ENCODE results near the gene COX6B2. TPM values are rescaled to one million over a fixed set of nuclear protein-coding genes. Genes with fewer than 3 reads are reported as not detected.

Gene COX6B2
- total and polyA plus RNA-seq, 4 experiments from 2014 or later = 0.38 TPM; not detected in 3

- peaks cover 23 to 50% (median 33%) of the 10 kb centered on the region in 4 donors for H3K4me1 Mint-ChIP-seq
- H3K27ac Mint-ChIP-seq = peak overlapping the region in 2 of 7 donors; percentile 47 to 68
- ChIA-PET CTCF (ENCODE audit: partially characterized antibody) (no interaction called here), POLR2A (ENCODE audit: partially characterized antibody) (interaction anchor here (2.9 to 12.9 kb wide), 3 partner anchors 8 to 14 kb away, joined by 15 to 247 read pairs (median 25); partner anchors contain the start of genes TMEM238 and UBE2S)
- peaks cover 42% of the 10 kb centered on the region for H3K36me3 ChIP-seq (ENCODE audit: insufficient read depth, low read length)
- no peaks in the 10 kb centered on the region for H3K27me3 ChIP-seq (ENCODE audit: insufficient read depth, low read length)
- H3K27me3 Mint-ChIP-seq = no peaks in the 10 kb centered on the region
- H3K4me3 Mint-ChIP-seq = no peak overlapping the region
- H3K4me3 ChIP-seq (ENCODE audit: low read length in 2 of 2) = no peak overlapping the region
- H3K27ac ChIP-seq (ENCODE audit: low read depth, low read length) = no peak overlapping the region
- intact Hi-C loops (cut with micrococcal nuclease) = no loop called here
- H3K9me3 ChIP-seq (ENCODE audit: control insufficient read depth in 1 of 2, low read length in 2 of 2) = no peaks in the 10 kb centered on the region
- H3K36me3 Mint-ChIP-seq = peaks cover 11 to 48% of the 10 kb centered on the region in 2 donors
- H3K9me3 Mint-ChIP-seq = no peaks in the 10 kb centered on the region
- DNase-seq = no peak
- peaks cover 39% of the 10 kb centered on the region for H3K4me1 ChIP-seq (ENCODE audit: insufficient read depth, low read length)
Observed at GRCh38 chr19:55391702-55392615, 37.4 kb upstream of the COX6B2 start.

- intact Hi-C loops (cut with micrococcal nuclease) = no loop called here
- H3K27me3 ChIP-seq (ENCODE audit: insufficient read depth, low read length) = no peaks in the 10 kb centered on the region
- DNase-seq = no peak
- H3K27ac ChIP-seq (ENCODE audit: low read depth, low read length) = no peak overlapping the region
- Mint-ChIP-seq H3K4me1 (peaks cover 26 to 58% (median 39%) of the 10 kb centered on the region in 4 donors), H3K27me3 (no peaks in the 10 kb centered on the region), H3K9me3 (peaks cover 0 to 2% (median 0%) of the 10 kb centered on the region in 8 donors), H3K27ac (peak overlapping the region in 2 of 7 donors; percentile 47 to 70), H3K4me3 (no peak overlapping the region), H3K36me3 (peaks cover 17 to 55% of the 10 kb centered on the region in 2 donors)
- CTCF ChIA-PET (ENCODE audit: partially characterized antibody) = no interaction called here
- H3K36me3 ChIP-seq (ENCODE audit: insufficient read depth, low read length) = peaks cover 44% of the 10 kb centered on the region
- H3K9me3 ChIP-seq (ENCODE audit: control insufficient read depth in 1 of 2, low read length in 2 of 2) = no peaks in the 10 kb centered on the region
- no peak overlapping the region for H3K4me3 ChIP-seq (ENCODE audit: low read length in 2 of 2)
- POLR2A ChIA-PET (ENCODE audit: partially characterized antibody) = interaction anchor here (0.9 to 12.9 kb wide), 3 partner anchors 9 to 137 kb away, joined by 3 to 247 read pairs (median 25); partner anchors contain the start of gene UBE2S
- H3K4me1 ChIP-seq (ENCODE audit: insufficient read depth, low read length) = peaks cover 45% of the 10 kb centered on the region
Observed at GRCh38 chr19:55391191-55391670, 36.7 kb upstream of the COX6B2 start.

GRCh38 chr19:55390461-55390880, 36.0 kb upstream of the COX6B2 start:
- H3K4me3 ChIP-seq (ENCODE audit: low read length in 2 of 2) = no peak overlapping the region
- Mint-ChIP-seq H3K9me3 (peaks cover 0 to 9% (median 0%) of the 10 kb centered on the region in 8 donors), H3K36me3 (peaks cover 21 to 63% of the 10 kb centered on the region in 2 donors), H3K4me1 (peaks cover 27 to 62% (median 43%) of the 10 kb centered on the region in 4 donors), H3K4me3 (peak overlapping the region in 2 of 8 donors; percentile 54 to 73), H3K27ac (peak overlapping the region in 4 of 7 donors; percentile 5 to 76 (median 70)), H3K27me3 (no peaks in the 10 kb centered on the region)
- H3K27me3 ChIP-seq (ENCODE audit: insufficient read depth, low read length) = no peaks in the 10 kb centered on the region
- no peak overlapping the region for H3K27ac ChIP-seq (ENCODE audit: low read depth, low read length)
- peaks cover 44% of the 10 kb centered on the region for H3K36me3 ChIP-seq (ENCODE audit: insufficient read depth, low read length)
- intact Hi-C loops (cut with micrococcal nuclease) = no loop called here
- peak in 1 of 5 donors; percentile 27 for DNase-seq
- ChIA-PET POLR2A (ENCODE audit: partially characterized antibody) (interaction anchor here (0.9 to 12.9 kb wide), 4 partner anchors 9 to 136 kb away, joined by 3 to 247 read pairs (median 60); partner anchors contain the start of genes KMT5C and UBE2S), CTCF (ENCODE audit: partially characterized antibody) (no interaction called here)
- H3K9me3 ChIP-seq (ENCODE audit: control insufficient read depth in 1 of 2, low read length in 2 of 2) = no peaks in the 10 kb centered on the region
- peaks cover 45% of the 10 kb centered on the region for H3K4me1 ChIP-seq (ENCODE audit: insufficient read depth, low read length)

- DNase-seq = peak in 1 of 5 donors; percentile 9
- Histone ChIP-seq H3K4me3 (ENCODE audit: low read length in 2 of 2) (no peak overlapping the region), H3K36me3 (ENCODE audit: insufficient read depth, low read length) (peaks cover 44% of the 10 kb centered on the region), H3K4me1 (ENCODE audit: insufficient read depth, low read length) (peaks cover 50% of the 10 kb centered on the region), H3K9me3 (ENCODE audit: control insufficient read depth in 1 of 2, low read length in 2 of 2) (no peaks in the 10 kb centered on the region), H3K27ac (ENCODE audit: low read depth, low read length) (peak overlapping the region; percentile 38), H3K27me3 (ENCODE audit: insufficient read depth, low read length) (no peaks in the 10 kb centered on the region)
- Mint-ChIP-seq H3K27ac (peak overlapping the region; percentile 39 to 98 (median 48)), H3K4me3 (peak overlapping the region in 4 of 8 donors; percentile 34 to 73 (median 39)), H3K9me3 (peaks cover 0 to 9% (median 0%) of the 10 kb centered on the region in 8 donors), H3K4me1 (peaks cover 27 to 67% (median 49%) of the 10 kb centered on the region in 4 donors), H3K27me3 (no peaks in the 10 kb centered on the region), H3K36me3 (peaks cover 21 to 67% of the 10 kb centered on the region in 2 donors)
- intact Hi-C loops (cut with micrococcal nuclease) = loop anchor here (10.0 kb wide), 1 partner anchor 235 kb away; the partner anchor contains the start of gene ZNF784
- CTCF ChIA-PET (ENCODE audit: partially characterized antibody) = no interaction called here
- POLR2A ChIA-PET (ENCODE audit: partially characterized antibody) = interaction anchor here (1.0 to 12.9 kb wide), 7 partner anchors 10 to 116 kb away, joined by 3 to 247 read pairs (median 4); partner anchors contain the start of genes ISOC2, KMT5C and UBE2S
Observed at GRCh38 chr19:55389386-55390317, 35.1 kb upstream of the COX6B2 start.

GRCh38 chr19:55387736-55388497, 33.4 kb upstream of the COX6B2 start:
- H3K27me3 ChIP-seq (ENCODE audit: insufficient read depth, low read length) = no peaks in the 10 kb centered on the region
- H3K36me3 ChIP-seq (ENCODE audit: insufficient read depth, low read length) = peaks cover 44% of the 10 kb centered on the region
- H3K9me3 ChIP-seq (ENCODE audit: control insufficient read depth in 1 of 2, low read length in 2 of 2) = no peaks in the 10 kb centered on the region
- H3K4me1 Mint-ChIP-seq = peaks cover 31 to 78% (median 58%) of the 10 kb centered on the region in 4 donors
- peak overlapping the region; percentile 99 to 100 (median 100) for H3K4me3 Mint-ChIP-seq
- H3K27ac ChIP-seq (ENCODE audit: low read depth, low read length) = peak overlapping the region; percentile 94
- peaks cover 0 to 9% (median 0%) of the 10 kb centered on the region in 8 donors for H3K9me3 Mint-ChIP-seq
- H3K27ac Mint-ChIP-seq = peak overlapping the region; percentile 22 to 100 (median 99)
- ChIA-PET POLR2A (ENCODE audit: partially characterized antibody) (interaction anchor here (1.4 to 12.9 kb wide), 7 partner anchors 9 to 74 kb away, joined by 3 to 247 read pairs (median 6); partner anchors contain the start of genes ISOC2, KMT5C and UBE2S), CTCF (ENCODE audit: partially characterized antibody) (interaction anchor here (1.1 to 2.7 kb wide), 2 partner anchors 86 to 96 kb away, joined by 4 to 9 read pairs; no protein-coding TSS in a partner anchor)
- DNase-seq = peak in 1 of 5 donors; percentile 36
- no peaks in the 10 kb centered on the region for H3K27me3 Mint-ChIP-seq
- peaks cover 21 to 62% of the 10 kb centered on the region in 2 donors for H3K36me3 Mint-ChIP-seq
- H3K4me3 ChIP-seq (ENCODE audit: low read length in 2 of 2) = peak overlapping the region in 1 of 2 donors; percentile 88
- intact Hi-C loops (cut with micrococcal nuclease) = loop anchor here (10.0 kb wide), 1 partner anchor 237 kb away; the partner anchor contains the start of gene ZNF784
- peaks cover 61% of the 10 kb centered on the region for H3K4me1 ChIP-seq (ENCODE audit: insufficient read depth, low read length)
